Measurements from ENCODE around the gene HOXC5.

HOXC5 gene

GRCh38 chr12:54045401-54045800 is 12.6 kb downstream of the HOXC5 start:
- no peak for DNase-seq (ENCODE audit: low read depth in 2 of 2, low spot score in 1 of 2)

DNA sequence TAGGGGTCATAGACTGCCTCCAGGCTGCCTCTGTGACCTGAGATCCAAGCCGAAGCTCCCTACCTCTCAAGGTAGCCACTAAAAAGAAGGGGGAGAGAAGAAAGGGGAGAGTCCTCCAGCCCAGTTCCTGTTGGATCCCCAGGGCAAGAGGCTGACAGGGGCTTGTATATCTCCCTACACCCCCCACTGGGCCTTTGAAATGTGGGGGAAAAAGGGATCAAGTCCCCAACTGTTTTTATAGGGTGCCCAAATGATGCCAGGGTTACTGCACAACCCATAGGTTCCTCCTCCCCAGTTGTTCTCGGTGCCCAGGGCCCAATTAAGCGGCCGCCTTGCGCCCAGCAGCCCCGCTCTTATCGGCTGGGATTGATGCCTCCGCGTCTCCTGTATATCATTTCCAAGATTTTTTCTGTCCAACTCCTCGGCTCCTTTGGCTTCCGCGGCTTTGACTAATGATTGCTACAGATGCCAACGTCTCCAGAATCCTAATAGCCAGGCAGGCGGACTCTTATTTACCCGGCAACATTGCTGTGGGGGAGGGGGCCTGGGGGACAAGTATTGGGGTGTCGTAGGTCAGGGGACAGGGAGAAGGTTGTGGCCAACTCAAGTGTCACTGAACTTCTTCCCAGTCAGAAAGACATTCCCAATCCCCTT is 13.1 kb downstream of the HOXC5 start:
- DNase-seq (ENCODE audit: low read depth in 2 of 2, low spot score in 1 of 2) = no peak

DNA sequence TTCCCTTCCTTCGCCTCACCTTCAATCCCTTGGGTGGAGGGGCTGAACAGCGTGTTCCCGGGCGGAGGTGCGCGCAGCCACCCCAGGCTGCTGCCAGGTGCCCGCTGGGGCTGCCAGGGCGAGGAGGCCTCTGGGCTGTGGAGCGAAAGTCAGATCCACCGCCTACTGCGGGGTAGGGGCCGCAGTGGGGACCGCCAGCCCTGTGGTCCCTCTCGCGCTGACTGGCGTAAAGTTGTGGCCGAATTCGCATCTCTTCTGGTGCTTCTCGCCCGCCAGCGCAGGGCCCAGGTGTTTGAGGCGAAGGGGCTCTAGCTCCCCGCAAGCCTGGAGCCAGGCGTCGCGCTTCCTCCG is 13.9 kb downstream of the HOXC5 start:
- DNase-seq (ENCODE audit: low read depth in 2 of 2, low spot score in 1 of 2) = no peak

- DNase-seq (ENCODE audit: low read depth in 2 of 2, low spot score in 1 of 2) = no peak
Measured at GRCh38 chr12:54047160-54047963, 14.5 kb downstream of the HOXC5 start.

DNA sequence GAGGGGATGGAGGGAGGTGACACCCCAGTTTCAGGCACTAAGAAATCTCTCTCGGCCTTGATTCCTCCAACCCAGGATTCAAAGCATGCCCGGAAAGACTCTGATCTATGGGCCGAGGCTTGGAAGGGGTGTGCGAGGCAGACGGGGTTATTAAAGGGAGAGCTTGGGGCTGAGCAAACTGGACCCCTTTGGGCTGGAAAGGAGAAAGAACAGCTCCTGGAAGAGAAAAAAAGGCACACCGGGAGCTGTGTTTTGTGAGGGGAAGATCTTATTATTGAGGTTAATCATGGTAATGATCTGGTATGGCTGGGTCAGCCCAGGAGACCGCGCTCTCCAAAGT is 15.1 kb downstream of the HOXC5 start:
- DNase-seq (ENCODE audit: low read depth in 2 of 2, low spot score in 1 of 2) = no peak

DNA sequence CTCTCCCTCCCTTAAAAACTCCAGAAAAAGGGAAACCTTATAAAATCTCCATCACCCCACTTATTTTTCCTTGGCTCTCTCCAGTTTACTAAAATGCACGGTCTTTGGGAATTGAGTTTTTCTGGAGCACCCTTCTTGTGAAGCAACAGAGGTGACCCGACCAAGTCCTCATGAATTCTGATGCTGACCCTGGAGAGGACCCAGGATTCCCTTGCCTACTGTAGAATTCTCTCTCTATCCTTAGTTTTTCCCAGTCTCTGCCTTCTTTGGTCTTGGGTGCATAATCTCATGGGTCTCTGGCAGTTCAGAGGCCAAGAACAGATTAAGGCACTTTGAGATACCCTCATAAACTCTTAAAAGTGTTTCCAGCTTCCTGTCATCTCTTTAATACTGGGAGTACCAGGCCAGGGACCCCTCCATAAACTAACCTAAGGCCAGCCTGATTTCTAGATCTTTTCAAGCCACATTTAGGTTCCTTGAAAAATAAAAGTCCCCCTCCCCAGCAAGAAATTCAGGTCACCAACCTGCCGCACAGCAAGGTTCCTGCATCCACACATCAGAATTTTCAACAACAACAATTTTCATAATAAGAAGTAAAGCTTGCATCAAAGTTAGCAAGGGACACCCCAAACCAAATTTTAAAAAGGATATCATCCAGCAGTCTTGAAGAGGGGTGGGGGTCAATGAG is 15.7 kb downstream of the HOXC5 start:
- DNase-seq (ENCODE audit: low read depth in 2 of 2, low spot score in 1 of 2) = no peak

GRCh38 chr12:54049108-54049507 is 16.3 kb downstream of the HOXC5 start:
- DNase-seq (ENCODE audit: low read depth in 2 of 2, low spot score in 1 of 2) = no peak

DNA sequence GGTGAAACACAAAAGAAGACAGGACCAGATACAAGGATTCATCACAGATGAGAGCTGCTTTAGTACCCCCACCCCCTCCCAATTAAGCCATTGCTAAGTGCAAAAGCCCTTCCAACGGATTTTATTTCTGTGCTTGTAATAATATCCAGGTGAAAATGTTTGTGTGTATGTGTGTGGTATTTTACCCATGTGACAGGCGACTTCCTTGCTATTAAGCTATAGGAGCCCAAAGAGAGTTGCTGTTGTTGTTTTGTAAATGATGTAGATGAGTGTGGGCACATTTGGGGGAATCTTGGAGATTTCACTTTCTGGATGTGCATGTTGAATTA is 17.6 kb downstream of the HOXC5 start:
- no peak for DNase-seq (ENCODE audit: low read depth in 2 of 2, low spot score in 1 of 2)

DNA sequence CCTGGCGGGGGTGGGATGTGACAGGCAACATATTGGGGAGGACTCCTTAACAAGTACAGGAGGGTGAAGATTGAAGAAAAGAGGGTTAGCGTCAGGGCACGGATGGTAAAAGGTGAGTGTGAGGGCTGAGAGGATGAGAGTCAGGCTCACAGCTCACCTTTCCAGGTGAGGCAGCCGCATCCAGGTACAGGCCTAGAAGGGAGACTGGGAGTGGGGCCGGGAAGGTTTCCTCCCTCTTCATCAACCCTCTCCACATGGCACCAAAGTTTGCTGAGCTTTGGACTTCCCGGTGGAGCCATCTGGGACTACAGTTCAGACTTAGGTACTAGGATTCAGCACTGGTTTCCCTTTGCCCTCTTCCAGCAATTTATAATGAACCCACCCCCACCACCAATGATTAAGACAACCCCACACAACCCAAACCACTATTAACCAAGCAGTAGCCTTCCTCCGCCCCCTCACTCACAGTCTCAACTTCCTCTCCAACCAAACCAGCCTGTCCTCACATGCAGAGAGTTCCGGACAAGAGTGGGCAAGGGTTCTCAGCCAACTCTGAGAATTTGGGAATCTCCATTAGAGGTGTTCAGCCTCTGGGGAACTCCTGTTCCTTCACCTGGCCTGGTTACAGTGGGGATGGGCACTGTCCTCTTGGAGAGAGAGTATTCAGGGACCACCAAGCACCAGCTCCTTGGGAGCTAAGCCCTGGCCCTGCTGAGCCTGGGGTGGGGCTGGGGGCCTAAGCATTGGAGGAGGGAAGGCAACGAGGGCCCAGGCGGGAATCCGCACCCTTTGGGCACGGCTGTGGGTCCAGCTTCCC is 18.4 kb downstream of the HOXC5 start:
- DNase-seq (ENCODE audit: low read depth in 2 of 2, low spot score in 1 of 2) = no peak

DNA sequence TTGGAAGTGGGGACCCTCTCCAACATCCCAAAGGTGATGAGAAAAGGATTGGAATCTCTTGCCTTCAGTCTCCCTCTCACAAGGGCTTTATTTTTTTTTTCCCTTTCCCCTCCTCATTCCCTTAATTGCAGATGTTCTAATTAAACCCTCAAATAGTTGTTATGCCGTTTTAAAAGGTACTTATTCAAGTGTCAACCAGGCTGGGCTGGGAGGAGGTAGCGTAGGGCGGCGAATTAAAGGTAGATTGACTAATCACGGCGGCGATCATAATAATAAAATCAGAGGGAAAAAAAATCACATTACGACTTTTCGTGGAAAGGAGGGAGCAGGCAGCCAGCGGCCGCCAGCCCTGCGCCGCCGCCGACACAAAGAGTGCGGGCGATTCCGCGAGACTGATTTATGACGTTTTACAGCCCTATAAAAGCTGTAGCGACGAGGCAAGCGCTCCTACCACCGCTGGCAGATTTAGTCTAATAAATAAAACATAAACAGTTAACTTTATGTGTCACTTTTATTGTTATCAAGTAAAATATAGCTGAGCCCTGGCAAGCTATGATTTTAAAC is 19.1 kb downstream of the HOXC5 start:
- no peak for DNase-seq (ENCODE audit: low read depth in 2 of 2, low spot score in 1 of 2)

GRCh38 chr12:54052438-54053002 is 19.7 kb downstream of the HOXC5 start:
- no peak for DNase-seq (ENCODE audit: low read depth in 2 of 2, low spot score in 1 of 2)

DNA sequence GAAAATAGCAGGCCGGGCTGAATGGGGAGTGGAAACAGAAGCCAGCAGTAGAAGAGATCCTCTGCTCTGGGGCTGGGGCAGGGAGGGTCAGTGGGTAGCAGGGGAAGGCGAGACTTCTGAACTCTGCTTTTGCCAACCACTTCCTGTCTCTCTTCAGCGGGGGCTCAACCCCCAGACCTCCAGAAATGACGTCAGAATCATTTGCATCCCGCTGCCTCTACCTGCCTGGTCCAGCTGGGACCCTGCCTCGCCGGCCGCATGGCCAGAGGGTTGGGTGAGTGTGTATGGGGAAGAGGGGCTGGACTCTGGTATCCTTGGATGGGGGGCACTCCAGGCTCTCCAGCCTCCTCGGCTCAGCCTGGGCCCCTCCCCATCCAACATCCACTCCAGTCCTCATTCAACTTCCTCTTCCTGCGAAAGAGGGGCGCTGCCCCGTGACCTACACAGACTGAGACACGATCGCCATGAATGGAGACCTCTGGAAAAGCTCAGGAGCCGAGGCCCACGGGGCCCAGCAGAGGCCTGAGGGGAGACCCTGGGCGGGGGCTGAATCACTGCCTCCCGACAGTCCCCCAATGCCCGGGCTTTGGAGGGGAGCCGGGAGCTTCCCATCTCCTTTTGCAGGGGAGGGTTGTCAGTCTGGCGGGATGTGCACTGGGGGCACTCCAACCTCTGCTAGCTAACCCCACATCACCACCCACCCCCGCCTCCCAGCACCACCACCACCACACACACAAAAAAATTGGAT is 20.3 kb downstream of the HOXC5 start:
- DNase-seq (ENCODE audit: low read depth in 2 of 2, low spot score in 1 of 2) = no peak

DNA sequence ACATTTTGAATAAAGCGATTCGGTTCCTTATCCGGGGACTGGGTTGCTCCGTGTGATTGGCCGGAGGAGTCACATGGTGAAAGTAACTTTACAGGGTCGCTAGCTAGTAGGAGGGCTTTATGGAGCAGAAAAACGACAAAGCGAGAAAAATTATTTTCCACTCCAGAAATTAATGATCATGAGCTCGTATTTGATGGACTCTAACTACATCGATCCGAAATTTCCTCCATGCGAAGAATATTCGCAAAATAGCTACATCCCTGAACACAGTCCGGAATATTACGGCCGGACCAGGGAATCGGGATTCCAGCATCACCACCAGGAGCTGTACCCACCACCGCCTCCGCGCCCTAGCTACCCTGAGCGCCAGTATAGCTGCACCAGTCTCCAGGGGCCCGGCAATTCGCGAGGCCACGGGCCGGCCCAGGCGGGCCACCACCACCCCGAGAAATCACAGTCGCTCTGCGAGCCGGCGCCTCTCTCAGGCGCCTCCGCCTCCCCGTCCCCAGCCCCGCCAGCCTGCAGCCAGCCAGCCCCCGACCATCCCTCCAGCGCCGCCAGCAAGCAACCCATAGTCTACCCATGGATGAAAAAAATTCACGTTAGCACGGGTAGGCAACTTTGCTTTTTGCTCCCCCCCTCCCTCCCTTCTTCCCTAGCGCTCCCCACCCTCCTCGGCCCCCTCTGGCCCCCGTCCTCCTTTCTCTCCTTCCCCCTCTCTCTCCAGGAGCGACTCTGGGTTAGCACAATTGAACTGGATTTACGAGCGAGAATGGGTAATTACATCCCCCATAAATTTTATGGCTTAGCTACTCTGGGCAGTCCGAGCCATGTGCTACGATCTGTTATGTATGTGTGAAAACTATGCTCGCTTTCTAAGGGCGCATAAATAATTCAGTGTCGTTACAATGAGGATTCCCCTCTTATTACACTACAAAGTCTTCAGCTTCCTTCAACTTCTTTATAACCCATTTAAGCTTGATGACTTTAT is 21.2 kb downstream of the HOXC5 start, which contains the start of gene HOXC4:
Gene HOXC4 (plus strand): TSS at position 85 of the 991 bp plus-strand sequence. CDS start 88 bp downstream, at position 173.
- no peak for DNase-seq (ENCODE audit: low read depth in 2 of 2, low spot score in 1 of 2)

- DNase-seq (ENCODE audit: low read depth in 2 of 2, low spot score in 1 of 2) = no peak
Measured at GRCh38 chr12:54054742-54055194, 21.9 kb downstream of the HOXC5 start.

DNA sequence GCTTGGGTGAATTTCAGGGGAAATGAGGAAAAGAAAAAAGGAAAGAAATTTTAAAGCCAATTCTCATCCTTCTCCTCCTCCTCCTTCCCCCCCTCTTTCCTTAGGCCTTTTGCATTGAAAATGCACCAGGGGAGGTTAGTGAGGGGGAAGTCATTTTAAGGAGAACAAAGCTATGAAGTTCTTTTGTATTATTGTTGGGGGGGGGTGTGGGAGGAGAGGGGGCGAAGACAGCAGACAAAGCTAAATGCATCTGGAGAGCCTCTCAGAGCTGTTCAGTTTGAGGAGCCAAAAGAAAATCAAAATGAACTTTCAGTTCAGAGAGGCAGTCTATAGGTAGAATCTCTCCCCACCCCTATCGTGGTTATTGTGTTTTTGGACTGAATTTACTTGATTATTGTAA is 22.7 kb downstream of the HOXC5 start:
- DNase-seq (ENCODE audit: low read depth in 2 of 2, low spot score in 1 of 2) = no peak

DNA sequence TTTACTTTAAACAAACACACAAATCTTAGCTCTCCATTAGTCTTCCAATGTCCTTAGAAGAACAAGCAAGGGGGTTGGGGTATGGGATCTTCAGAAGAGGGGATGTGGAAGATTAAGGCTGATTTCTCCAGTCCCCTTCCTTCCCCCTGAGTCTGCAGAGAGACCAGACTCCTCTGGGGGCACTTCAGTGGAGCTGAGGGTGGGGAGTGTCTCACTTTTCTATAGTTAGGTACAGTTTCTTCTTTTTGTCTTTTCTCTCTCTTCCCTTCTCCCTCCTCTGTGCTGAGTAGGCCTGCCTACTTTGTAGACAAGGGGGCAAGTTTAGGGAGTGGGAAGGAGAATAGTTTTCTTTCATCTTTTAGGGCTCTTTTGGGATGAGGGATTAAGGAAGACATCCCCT is 23.3 kb downstream of the HOXC5 start:
- no peak for DNase-seq (ENCODE audit: low read depth in 2 of 2, low spot score in 1 of 2)

- DNase-seq (ENCODE audit: low read depth in 2 of 2, low spot score in 1 of 2) = no peak
Measured at GRCh38 chr12:54058128-54058768, 25.4 kb downstream of the HOXC5 start.

GRCh38 chr12:54059668-54060067 is 26.8 kb downstream of the HOXC5 start:
- DNase-seq (ENCODE audit: low read depth in 2 of 2, low spot score in 1 of 2) = no peak
